ENCODE results near the gene DUSP8.

The DUSP8 gene

GRCh38 chr11:1517117-1518005 is 54.7 kb downstream of the DUSP8 start:
- Histone ChIP-seq H3K36me3 (replicated peaks in 1 of 2; ENCODE audit: control insufficient read depth in 2 of 2, insufficient read depth in 2 of 2, low read length in 2 of 2) (no peaks in the 10 kb centered on the region), H2AFZ (ENCODE audit: low read length) (no peak overlapping the region), H3K9me3 (replicated peaks in 1 of 2; ENCODE audit: control insufficient read depth in 2 of 2, insufficient read depth in 1 of 2, low read depth in 1 of 2, low read length in 2 of 2) (no peaks in the 10 kb centered on the region), H3K27ac (replicated peaks; ENCODE audit: low read length) (no peak overlapping the region), H3K23ac (ENCODE audit: low read depth, low read length, poor library complexity) (peak overlapping the region; percentile 90), H3K9ac (ENCODE audit: low read depth, low read length, poor library complexity) (peak overlapping the region; percentile 63), H2BK15ac (ENCODE audit: low read length) (no peak overlapping the region), H3K4me1 (ENCODE audit: control insufficient read depth in 2 of 2, insufficient read depth in 1 of 2, low read depth in 1 of 2, low read length in 2 of 2) (peaks cover 17 to 20% of the 10 kb centered on the region in 2 donors), H2BK120ac (ENCODE audit: low read depth, low read length) (no peak overlapping the region), H2BK12ac (ENCODE audit: low read length) (peak overlapping the region; percentile 30), H3K4me3 (ENCODE audit: low read length in 2 of 2) (no peak overlapping the region), H3K4ac (ENCODE audit: low read length) (no peak overlapping the region), H3K79me1 (ENCODE audit: low read depth, low read length) (peaks cover 19% of the 10 kb centered on the region), H3K27me3 (ENCODE audit: control insufficient read depth in 3 of 3, insufficient read depth in 3 of 3, low read depth in 1 of 3, low read length in 3 of 3) (no peaks in the 10 kb centered on the region), H3K4me2 (ENCODE audit: insufficient read depth, low read length, poor library complexity, severe bottlenecking) (no peak overlapping the region), H2AK5ac (ENCODE audit: low read depth, low read length) (peak overlapping the region; percentile 57), H2BK5ac (ENCODE audit: low read length) (no peak overlapping the region), H3K14ac (ENCODE audit: low read length) (no peak overlapping the region), H3K18ac (ENCODE audit: low read length) (peak overlapping the region; percentile 27), H4K8ac (ENCODE audit: low read depth, low read length) (no peak overlapping the region), H4K91ac (ENCODE audit: low read depth, low read length, poor library complexity) (no peak overlapping the region)
- no peak for DNase-seq (ENCODE audit: low spot score)
- no CpG with 5 or more reads among the region's 28 CpGs for WGBS, 2 donors (ENCODE audit: extremely low coverage in 2 of 2, insufficient read length in 2 of 2, insufficient replicate concordance in 1 of 2)

GRCh38 chr11:1516273-1517067 is 55.6 kb downstream of the DUSP8 start:
- Histone ChIP-seq H3K27me3 (ENCODE audit: control insufficient read depth in 3 of 3, insufficient read depth in 3 of 3, low read depth in 1 of 3, low read length in 3 of 3) (no peaks in the 10 kb centered on the region), H2BK5ac (ENCODE audit: low read length) (no peak overlapping the region), H3K4me3 (ENCODE audit: low read length in 2 of 2) (no peak overlapping the region), H3K18ac (ENCODE audit: low read length) (no peak overlapping the region), H3K9ac (ENCODE audit: low read depth, low read length, poor library complexity) (peak overlapping the region; percentile 47), H3K14ac (ENCODE audit: low read length) (peak overlapping the region; percentile 10), H3K79me1 (ENCODE audit: low read depth, low read length) (peaks cover 19% of the 10 kb centered on the region), H2BK15ac (ENCODE audit: low read length) (no peak overlapping the region), H3K23ac (ENCODE audit: low read depth, low read length, poor library complexity) (no peak overlapping the region), H2BK120ac (ENCODE audit: low read depth, low read length) (no peak overlapping the region), H4K91ac (ENCODE audit: low read depth, low read length, poor library complexity) (no peak overlapping the region), H3K4me1 (ENCODE audit: control insufficient read depth in 2 of 2, insufficient read depth in 1 of 2, low read depth in 1 of 2, low read length in 2 of 2) (peaks cover 17 to 20% of the 10 kb centered on the region in 2 donors), H3K9me3 (replicated peaks in 1 of 2; ENCODE audit: control insufficient read depth in 2 of 2, insufficient read depth in 1 of 2, low read depth in 1 of 2, low read length in 2 of 2) (no peaks in the 10 kb centered on the region), H3K27ac (replicated peaks; ENCODE audit: low read length) (no peak overlapping the region), H2AFZ (ENCODE audit: low read length) (no peak overlapping the region), H4K8ac (ENCODE audit: low read depth, low read length) (no peak overlapping the region), H3K4me2 (ENCODE audit: insufficient read depth, low read length, poor library complexity, severe bottlenecking) (no peak overlapping the region), H3K4ac (ENCODE audit: low read length) (no peak overlapping the region), H3K36me3 (replicated peaks in 1 of 2; ENCODE audit: control insufficient read depth in 2 of 2, insufficient read depth in 2 of 2, low read length in 2 of 2) (no peaks in the 10 kb centered on the region), H2BK12ac (ENCODE audit: low read length) (no peak overlapping the region), H2AK5ac (ENCODE audit: low read depth, low read length) (no peak overlapping the region)
- no peak for DNase-seq (ENCODE audit: low spot score)
- WGBS, 2 donors (ENCODE audit: extremely low coverage in 2 of 2, insufficient read length in 2 of 2, insufficient replicate concordance in 1 of 2) = no CpG with 5 or more reads among the region's 19 CpGs

GRCh38 chr11:1515082-1516060 is 56.7 kb downstream of the DUSP8 start:
- no CpG with 5 or more reads among the region's 36 CpGs for WGBS, 2 donors (ENCODE audit: extremely low coverage in 2 of 2, insufficient read length in 2 of 2, insufficient replicate concordance in 1 of 2)
- no peak overlapping the region for H3K4me3 ChIP-seq (ENCODE audit: low read length in 2 of 2)
- no peak overlapping the region for H2BK15ac ChIP-seq (ENCODE audit: low read length)
- H3K36me3 ChIP-seq (replicated peaks in 1 of 2; ENCODE audit: control insufficient read depth in 2 of 2, insufficient read depth in 2 of 2, low read length in 2 of 2) = no peaks in the 10 kb centered on the region
- no peak overlapping the region for H4K8ac ChIP-seq (ENCODE audit: low read depth, low read length)
- peak overlapping the region; percentile 74 for H3K9ac ChIP-seq (ENCODE audit: low read depth, low read length, poor library complexity)
- no peak overlapping the region for H3K23ac ChIP-seq (ENCODE audit: low read depth, low read length, poor library complexity)
- H4K91ac ChIP-seq (ENCODE audit: low read depth, low read length, poor library complexity) = no peak overlapping the region
- peak overlapping the region; percentile 81 for H3K18ac ChIP-seq (ENCODE audit: low read length)
- H3K27ac ChIP-seq (replicated peaks; ENCODE audit: low read length) = no peak overlapping the region
- H3K14ac ChIP-seq (ENCODE audit: low read length) = peak overlapping the region; percentile 77
- H3K79me1 ChIP-seq (ENCODE audit: low read depth, low read length) = peaks cover 19% of the 10 kb centered on the region
- H3K4me1 ChIP-seq (ENCODE audit: control insufficient read depth in 2 of 2, insufficient read depth in 1 of 2, low read depth in 1 of 2, low read length in 2 of 2) = peaks cover 10 to 17% of the 10 kb centered on the region in 2 donors
- H3K4ac ChIP-seq (ENCODE audit: low read length) = no peak overlapping the region
- DNase-seq (ENCODE audit: low spot score) = peak; percentile 72
- no peak overlapping the region for H3K4me2 ChIP-seq (ENCODE audit: insufficient read depth, low read length, poor library complexity, severe bottlenecking)
- H2BK120ac ChIP-seq (ENCODE audit: low read depth, low read length) = no peak overlapping the region
- H3K27me3 ChIP-seq (ENCODE audit: control insufficient read depth in 3 of 3, insufficient read depth in 3 of 3, low read depth in 1 of 3, low read length in 3 of 3) = no peaks in the 10 kb centered on the region
- H2AFZ ChIP-seq (ENCODE audit: low read length) = no peak overlapping the region
- no peak overlapping the region for H2AK5ac ChIP-seq (ENCODE audit: low read depth, low read length)
- H3K9me3 ChIP-seq (replicated peaks in 1 of 2; ENCODE audit: control insufficient read depth in 2 of 2, insufficient read depth in 1 of 2, low read depth in 1 of 2, low read length in 2 of 2) = no peaks in the 10 kb centered on the region
- H2BK5ac ChIP-seq (ENCODE audit: low read length) = peak overlapping the region; percentile 62
- no peak overlapping the region for H2BK12ac ChIP-seq (ENCODE audit: low read length)
